Measurements from ENCODE around the gene DGKH. TPM values are rescaled to one million over a fixed set of nuclear protein-coding genes. Genes with fewer than 3 reads are reported as not detected.

Gene DGKH
- total and polyA plus RNA-seq, 2 of the 13 experiments (the other 11 are each of a cell fraction or from before 2014, with no cell fraction given), result 0.01 to 0.13 TPM

DNA sequence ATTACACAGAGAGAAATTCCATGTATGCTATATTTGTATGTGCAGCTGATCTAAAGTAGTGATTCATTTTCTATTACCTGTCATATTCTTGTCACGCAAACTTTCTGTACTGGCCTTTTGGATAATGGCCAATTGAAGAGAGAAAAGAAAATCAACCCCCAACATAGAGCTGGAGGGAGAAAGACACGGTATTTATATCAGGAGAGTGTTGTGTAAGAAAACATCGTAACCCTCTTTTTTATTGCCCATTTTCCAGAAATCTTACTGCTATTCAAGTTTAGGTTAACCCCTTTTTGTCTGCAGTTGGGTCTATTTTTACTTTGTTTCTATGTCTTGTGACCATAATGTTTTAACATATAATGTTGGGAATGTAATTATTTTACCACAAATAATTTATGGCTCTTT is 27.9 kb downstream of the DGKH start:
- in situ Hi-C loops (cut with HindIII; ENCODE audit: extremely low pct_ligation_motif_present, low pct_unique_long_range_greater_than_20kb) (no loop called here), intact Hi-C loops (cut with micrococcal nuclease; ENCODE audit: unreplicated experiment) (no loop called here)
- FAIRE-seq (no peak), ATAC-seq (no peak), DNase-seq (ENCODE audit: low spot score) (no peak)
- Histone ChIP-seq H3K9ac (ENCODE audit: insufficient read depth, low read depth, low read length) (no peak overlapping the region), H3K9me3 (ENCODE audit: low read length) (no peaks in the 10 kb centered on the region), H4K20me1 (ENCODE audit: insufficient read depth, low read length) (no peaks in the 10 kb centered on the region), H3K4me2 (ENCODE audit: low read depth, low read length) (no peak overlapping the region), H3K4me3 (replicated peaks in 1 of 3; ENCODE audit: insufficient read depth in 1 of 3, low read depth in 2 of 3, low read length in 3 of 3) (no peak overlapping the region), H3K36me3 (replicated peaks in 1 of 2; ENCODE audit: control insufficient read depth in 1 of 2, insufficient read depth in 2 of 2, low read length in 2 of 2) (no peaks in the 10 kb centered on the region), H2AFZ (ENCODE audit: low read length) (no peak overlapping the region), H3K27me3 (ENCODE audit: control insufficient read depth in 1 of 2, insufficient read depth in 2 of 2, low read length in 2 of 2) (no peaks in the 10 kb centered on the region), H3K79me2 (ENCODE audit: insufficient read depth, low read length) (no peaks in the 10 kb centered on the region), H3K27ac (ENCODE audit: extremely low read length, insufficient read depth, low read length) (no peak overlapping the region), H3K4me1 (ENCODE audit: insufficient read depth, low read length) (no peaks in the 10 kb centered on the region)
- WGBS (ENCODE audit: low lambda C conversion rate), result 51% methylated on average over 3 of the region's 3 CpGs
- BruUV-seq (replicated peaks), result no TSS peak
- CTCF ChIA-PET (ENCODE audit: low intra/inter-chr PET ratio, low total read pairs), result no interaction called here
- POLR2A ChIA-PET, result no interaction called here
- TF ChIP-seq, protein P1, sequence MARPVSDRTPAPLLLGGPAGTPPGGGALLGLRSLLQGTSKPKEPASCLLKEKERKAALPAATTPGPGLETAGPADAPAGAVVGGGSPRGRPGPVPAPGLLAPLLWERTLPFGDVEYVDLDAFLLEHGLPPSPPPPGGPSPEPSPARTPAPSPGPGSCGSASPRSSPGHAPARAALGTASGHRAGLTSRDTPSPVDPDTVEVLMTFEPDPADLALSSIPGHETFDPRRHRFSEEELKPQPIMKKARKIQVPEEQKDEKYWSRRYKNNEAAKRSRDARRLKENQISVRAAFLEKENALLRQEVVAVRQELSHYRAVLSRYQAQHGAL (CRISPR knock-in tag; IDR thresholded peaks at IDR 0.05; ENCODE audit: not compliant biosample characterization), result no peak
- TF ChIP-seq, protein P2, sequence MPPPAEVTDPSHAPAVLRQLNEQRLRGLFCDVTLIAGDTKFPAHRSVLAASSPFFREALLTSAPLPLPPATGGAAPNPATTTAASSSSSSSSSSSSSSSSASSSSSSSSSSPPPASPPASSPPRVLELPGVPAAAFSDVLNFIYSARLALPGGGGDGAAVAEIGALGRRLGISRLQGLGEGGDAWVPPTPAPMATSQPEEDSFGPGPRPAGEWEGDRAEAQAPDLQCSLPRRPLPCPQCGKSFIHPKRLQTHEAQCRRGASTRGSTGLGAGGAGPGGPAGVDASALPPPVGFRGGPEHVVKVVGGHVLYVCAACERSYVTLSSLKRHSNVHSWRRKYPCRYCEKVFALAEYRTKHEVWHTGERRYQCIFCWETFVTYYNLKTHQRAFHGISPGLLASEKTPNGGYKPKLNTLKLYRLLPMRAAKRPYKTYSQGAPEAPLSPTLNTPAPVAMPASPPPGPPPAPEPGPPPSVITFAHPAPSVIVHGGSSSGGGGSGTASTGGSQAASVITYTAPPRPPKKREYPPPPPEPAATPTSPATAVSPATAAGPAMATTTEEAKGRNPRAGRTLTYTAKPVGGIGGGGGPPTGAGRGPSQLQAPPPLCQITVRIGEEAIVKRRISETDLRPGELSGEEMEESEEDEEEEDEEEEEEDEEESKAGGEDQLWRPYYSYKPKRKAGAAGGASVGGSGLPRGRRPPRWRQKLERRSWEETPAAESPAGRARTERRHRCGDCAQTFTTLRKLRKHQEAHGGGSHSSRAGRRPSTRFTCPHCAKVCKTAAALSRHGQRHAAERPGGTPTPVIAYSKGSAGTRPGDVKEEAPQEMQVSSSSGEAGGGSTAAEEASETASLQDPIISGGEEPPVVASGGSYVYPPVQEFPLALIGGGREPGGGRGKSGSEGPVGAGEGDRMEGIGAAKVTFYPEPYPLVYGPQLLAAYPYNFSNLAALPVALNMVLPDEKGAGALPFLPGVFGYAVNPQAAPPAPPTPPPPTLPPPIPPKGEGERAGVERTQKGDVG (CRISPR knock-in tag; IDR thresholded peaks at IDR 0.05; ENCODE audit: borderline replicate concordance), result no peak
- TF ChIP-seq RXRA (CRISPR knock-in tag; IDR thresholded peaks at IDR 0.05) (no peak), ATM (IDR thresholded peaks at IDR 0.05; ENCODE audit: borderline replicate concordance) (no peak), CEBPB (IDR thresholded peaks at IDR 0.05; ENCODE audit: borderline replicate concordance, low read depth, low read length) (no peak), FIP1L1 (IDR thresholded peaks at IDR 0.05; ENCODE audit: borderline replicate concordance, insufficient read depth, low read depth, low read length) (no peak), RXRB (CRISPR knock-in tag; IDR thresholded peaks at IDR 0.05; ENCODE audit: borderline replicate concordance) (no peak), ZNF766 (CRISPR knock-in tag; IDR thresholded peaks at IDR 0.05; ENCODE audit: borderline replicate concordance) (no peak), ZSCAN21 (CRISPR knock-in tag; IDR thresholded peaks at IDR 0.05; ENCODE audit: borderline replicate concordance) (no peak), ZNF841 (CRISPR knock-in tag; IDR thresholded peaks at IDR 0.05; ENCODE audit: borderline replicate concordance) (no peak), RFX5 (IDR thresholded peaks at IDR 0.05; ENCODE audit: low read depth, low read length) (no peak), ZKSCAN5 (CRISPR knock-in tag; IDR thresholded peaks at IDR 0.05) (no peak)
- TF ChIP-seq, protein P3, sequence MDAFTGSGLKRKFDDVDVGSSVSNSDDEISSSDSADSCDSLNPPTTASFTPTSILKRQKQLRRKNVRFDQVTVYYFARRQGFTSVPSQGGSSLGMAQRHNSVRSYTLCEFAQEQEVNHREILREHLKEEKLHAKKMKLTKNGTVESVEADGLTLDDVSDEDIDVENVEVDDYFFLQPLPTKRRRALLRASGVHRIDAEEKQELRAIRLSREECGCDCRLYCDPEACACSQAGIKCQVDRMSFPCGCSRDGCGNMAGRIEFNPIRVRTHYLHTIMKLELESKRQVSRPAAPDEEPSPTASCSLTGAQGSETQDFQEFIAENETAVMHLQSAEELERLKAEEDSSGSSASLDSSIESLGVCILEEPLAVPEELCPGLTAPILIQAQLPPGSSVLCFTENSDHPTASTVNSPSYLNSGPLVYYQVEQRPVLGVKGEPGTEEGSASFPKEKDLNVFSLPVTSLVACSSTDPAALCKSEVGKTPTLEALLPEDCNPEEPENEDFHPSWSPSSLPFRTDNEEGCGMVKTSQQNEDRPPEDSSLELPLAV (CRISPR knock-in tag; conservative IDR thresholded peaks at IDR 0.05; ENCODE audit: low read depth), result no peak
- TF ChIP-seq, protein P4, sequence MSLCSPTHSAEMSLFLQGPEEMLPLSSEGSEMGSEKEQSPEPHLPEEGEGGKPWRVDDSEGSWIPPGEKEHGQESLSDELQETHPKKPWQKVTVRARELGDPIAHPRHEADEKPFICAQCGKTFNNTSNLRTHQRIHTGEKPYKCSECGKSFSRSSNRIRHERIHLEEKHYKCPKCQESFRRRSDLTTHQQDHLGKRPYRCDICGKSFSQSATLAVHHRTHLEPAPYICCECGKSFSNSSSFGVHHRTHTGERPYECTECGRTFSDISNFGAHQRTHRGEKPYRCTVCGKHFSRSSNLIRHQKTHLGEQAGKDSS (CRISPR knock-in tag; IDR thresholded peaks at IDR 0.05; ENCODE audit: borderline replicate concordance, low read depth), result no peak
- TF ChIP-seq, protein P5, sequence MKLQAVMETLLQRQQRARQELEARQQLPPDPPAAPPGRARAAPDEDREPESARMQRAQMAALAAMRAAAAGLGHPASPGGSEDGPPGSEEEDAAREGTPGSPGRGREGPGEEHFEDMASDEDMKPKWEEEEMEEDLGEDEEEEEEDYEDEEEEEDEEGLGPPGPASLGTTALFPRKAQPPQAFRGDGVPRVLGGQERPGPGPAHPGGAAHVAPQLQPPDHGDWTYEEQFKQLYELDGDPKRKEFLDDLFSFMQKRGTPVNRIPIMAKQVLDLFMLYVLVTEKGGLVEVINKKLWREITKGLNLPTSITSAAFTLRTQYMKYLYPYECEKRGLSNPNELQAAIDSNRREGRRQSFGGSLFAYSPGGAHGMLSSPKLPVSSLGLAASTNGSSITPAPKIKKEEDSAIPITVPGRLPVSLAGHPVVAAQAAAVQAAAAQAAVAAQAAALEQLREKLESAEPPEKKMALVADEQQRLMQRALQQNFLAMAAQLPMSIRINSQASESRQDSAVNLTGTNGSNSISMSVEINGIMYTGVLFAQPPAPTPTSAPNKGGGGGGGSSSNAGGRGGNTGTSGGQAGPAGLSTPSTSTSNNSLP (IDR thresholded peaks at IDR 0.05; ENCODE audit: low read depth, low read length), result no peak
